NCI-H2227 (cell line): ENCODE measurements around the gene CASP14.
A peak's percentile ranks its signal among the peaks of the same experiment; 100 is the strongest.
"Not testable (repeated sequence)": the region's sequence is repeated elsewhere in the genome, so short reads cannot be mapped to it uniquely, and the experiment has no call there.

Source experiments
- DNase-seq: peaks from one replicate; lab custom pipeline; 2025; ENCODE audit not compliant: unreplicated experiment; lab: John Stamatoyannopoulos, UW

The CASP14 gene

DNA sequence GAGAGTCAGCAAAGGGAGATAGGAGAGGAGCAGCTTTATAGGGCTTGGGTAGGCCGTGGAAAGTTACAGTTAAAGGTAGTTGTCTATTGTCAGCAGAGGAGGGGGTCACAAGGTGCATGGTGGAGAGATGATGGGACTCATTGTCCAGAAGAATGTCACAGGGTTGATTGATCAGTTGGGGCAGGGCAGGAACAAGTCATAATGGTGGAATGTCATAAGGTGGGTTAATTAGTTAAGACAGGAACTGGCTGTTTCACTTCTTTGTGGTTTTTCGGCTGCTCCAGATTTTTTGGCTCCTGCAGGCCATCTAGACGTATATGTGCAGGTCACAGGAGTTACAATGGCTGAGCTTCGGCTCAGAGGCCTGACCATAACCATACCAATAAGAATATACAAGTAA, 21.1 kb downstream of the CASP14 start:
- DNase-seq, result not testable (repeated sequence)

GRCh38 chr19:15072930-15073647, 23.8 kb downstream of the CASP14 start:
- DNase-seq, result no peak

DNA sequence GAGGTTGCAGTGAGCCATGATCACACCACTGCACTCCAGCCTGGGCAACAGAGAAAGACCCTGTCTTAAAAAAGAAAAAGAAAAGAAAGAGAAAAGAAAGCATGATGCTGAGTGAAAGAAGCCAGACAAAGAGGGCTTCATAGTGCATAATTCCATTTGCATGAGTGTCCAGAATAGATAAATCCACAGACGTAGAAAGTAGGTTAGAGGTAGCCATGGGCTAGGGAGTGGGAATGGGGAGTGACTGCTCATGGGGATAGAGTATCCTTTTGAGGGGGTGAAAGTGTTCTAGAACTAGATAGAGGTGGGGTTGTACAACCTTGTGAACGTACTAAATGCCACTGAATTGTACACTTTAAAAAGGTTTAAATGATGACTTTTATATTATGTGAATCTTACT, 25.1 kb downstream of the CASP14 start:
- no peak for DNase-seq

- no peak for DNase-seq
Measured at GRCh38 chr19:15075806-15076205, 26.5 kb downstream of the CASP14 start.

DNA sequence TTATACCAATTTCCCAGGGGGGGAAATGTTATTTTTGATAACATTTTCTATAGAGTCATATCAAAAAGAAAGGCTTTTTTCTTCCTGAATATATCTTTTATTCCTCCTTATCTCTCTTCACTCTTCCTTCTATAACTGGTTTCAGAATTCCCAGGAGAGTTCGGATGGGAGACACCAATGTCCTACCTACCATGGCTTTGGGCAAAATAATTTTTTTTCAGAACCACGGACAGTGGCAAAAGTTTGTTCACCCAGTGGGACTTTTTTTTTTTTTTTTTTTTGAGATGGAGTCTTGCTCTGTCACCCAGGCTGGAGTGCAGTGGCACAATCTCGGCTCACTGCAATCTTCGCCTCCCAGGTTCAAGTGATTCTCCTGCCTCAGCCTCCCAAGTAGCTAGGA, 30.7 kb downstream of the CASP14 start:
- DNase-seq, result not testable (repeated sequence)

DNA sequence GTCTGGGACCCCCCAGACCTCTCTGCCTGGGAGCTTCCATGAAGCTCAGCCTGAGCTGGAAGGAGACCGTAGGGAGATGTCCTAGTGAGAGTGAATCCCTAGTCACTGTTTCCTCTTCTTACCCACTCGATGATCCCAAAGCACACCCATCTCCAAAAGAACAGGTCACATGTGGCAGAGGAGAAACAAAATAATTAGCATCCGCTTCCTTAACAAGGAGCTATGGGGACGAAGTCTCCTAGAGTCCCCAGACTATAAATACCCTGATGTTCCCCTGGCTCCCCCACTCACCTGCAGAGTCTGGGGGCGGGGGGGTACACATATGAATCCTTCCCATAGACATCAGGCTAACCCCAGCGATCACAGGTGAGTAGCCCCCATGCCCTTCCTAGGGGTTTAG, 32.6 kb downstream of the CASP14 start, which contains the start of gene OR1I1:
TSS of gene OR1I1 (plus strand) at position 301 of the 400 bp plus-strand sequence. CDS start 4,855 bp downstream, outside the sequence.
- no peak for DNase-seq

- no peak for DNase-seq
Measured at GRCh38 chr19:15087182-15087581, 37.9 kb downstream of the CASP14 start.

- DNase-seq, result peak; percentile 65
Measured at GRCh38 chr19:15091918-15092753, 42.9 kb downstream of the CASP14 start.

- DNase-seq, result no peak
Measured at GRCh38 chr19:15093001-15093400, 43.7 kb downstream of the CASP14 start.

GRCh38 chr19:15096223-15096622, 46.9 kb downstream of the CASP14 start:
- DNase-seq, result no peak

DNA sequence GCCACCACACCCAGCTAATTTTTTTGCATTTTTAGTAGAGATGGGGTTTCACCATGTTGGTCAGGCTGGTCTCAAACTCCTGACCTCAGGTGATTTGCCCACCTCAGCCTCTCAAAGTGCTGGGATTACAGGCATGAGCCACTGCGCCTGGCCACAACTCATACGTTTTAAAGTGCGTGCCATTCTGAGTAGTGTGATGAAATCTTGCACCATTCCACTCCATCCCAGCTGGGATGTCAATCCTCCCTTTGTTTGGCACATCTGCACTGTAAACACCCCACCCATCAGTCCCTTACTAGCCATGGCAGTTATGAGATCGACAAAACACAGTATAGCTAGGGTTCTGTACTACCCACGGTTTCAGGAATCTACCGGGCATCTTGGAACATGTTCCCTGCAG, 48.7 kb downstream of the CASP14 start:
- not testable (repeated sequence) for DNase-seq

GRCh38 chr19:15098460-15098859, 49.2 kb downstream of the CASP14 start:
- DNase-seq, result no peak

DNA sequence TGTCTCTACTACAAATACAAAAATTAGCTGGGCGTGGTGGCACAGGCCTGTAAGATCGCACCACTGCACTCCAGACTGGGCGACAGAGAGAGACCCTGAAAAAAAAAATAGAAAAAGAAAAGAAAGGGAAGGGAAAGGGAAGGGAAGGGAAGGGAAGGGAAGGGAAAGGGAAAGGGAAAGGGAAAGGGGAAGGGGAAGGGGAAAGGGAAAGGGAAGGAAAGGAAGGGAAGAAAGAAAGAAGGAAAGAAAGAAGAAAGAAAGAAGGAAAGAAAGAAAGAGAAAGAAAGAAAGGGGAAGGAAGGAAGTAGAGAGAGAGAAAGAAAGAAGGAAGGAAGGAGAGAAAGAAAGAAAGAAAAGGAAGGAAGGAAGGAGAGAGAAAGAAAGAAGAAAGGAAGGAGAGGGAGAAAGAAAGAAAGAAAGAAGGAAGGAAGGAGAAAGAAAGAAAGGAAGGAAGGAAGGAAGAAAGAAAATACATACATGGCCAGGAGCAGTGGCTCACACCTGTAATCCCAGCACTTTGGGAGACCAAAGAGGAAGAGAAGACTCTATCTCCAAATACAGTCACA, 49.8 kb downstream of the CASP14 start:
- DNase-seq, result no peak

GRCh38 chr19:15101479-15102082, 52.3 kb downstream of the CASP14 start:
- DNase-seq, result no peak

DNA sequence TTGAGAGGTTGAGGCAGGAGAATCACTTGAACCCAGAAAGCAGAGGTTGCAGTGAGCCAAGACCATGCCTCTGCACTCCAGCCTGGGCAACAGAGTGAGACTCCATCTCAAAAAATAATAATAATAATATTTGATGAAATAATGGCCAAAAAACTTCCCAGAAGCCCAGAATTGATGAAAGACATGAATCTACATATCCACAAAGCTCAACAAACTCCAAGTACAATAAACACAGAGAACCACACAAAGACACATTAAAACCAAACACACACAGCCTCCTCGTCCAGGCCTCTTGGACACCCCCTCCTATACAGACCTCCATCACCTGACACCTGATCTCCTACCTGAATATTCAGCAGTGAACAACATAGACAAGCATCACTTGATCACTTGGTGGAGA, 54.7 kb downstream of the CASP14 start:
- no peak for DNase-seq

GRCh38 chr19:15104411-15104810, 55.1 kb downstream of the CASP14 start:
- no peak for DNase-seq

DNA sequence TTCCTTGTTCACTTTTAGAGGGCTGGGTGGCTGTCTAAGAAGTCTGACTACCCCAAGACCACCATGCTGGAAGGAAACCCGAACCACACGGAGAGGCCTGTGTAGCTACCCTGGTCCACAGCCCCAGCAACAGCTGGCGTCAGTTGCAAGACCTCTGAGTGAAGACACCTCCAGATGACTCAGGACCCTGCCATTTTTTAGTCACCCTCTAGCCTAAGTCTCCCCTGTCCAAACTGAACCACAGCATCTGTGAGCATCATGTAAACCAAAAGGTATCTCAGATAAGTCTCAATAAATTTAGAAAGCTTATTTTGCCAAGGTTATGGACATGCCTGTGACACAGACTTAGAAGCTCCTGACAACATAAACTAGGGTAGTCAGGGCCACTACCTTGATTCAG, 55.8 kb downstream of the CASP14 start:
- DNase-seq, result no peak

GRCh38 chr19:15107061-15108010, 58.1 kb downstream of the CASP14 start, which contains the start of gene SYDE1:
SYDE1 (plus strand) TSS chr19:15107401; CDS start chr19:15107434, 33 bp downstream.
- DNase-seq, result no peak
